ENCODE measurements around the gene RBM34.
"Not testable (repeated sequence)": the region's sequence is repeated elsewhere in the genome, so short reads cannot be mapped to it uniquely, and the experiment has no call there.

Gene RBM34

GRCh38 chr1:235160957-235161684 is at the start of gene RBM34:
Gene RBM34 (minus strand): TSS chr1:235161250. CDS start chr1:235161226, 24 bp downstream.
- DNase-seq (ENCODE audit: low spot score): peak; percentile 93

- DNase-seq (ENCODE audit: low spot score): peak; percentile 67
Measured at GRCh38 chr1:235207209-235207565, 46.1 kb upstream of the RBM34 start.

GRCh38 chr1:235206533-235207208 is 45.6 kb upstream of the RBM34 start:
- DNase-seq (ENCODE audit: low spot score): peak; percentile 55

GRCh38 chr1:235205687-235206086 is 44.6 kb upstream of the RBM34 start:
- DNase-seq (ENCODE audit: low spot score): no peak

- no peak for DNase-seq (ENCODE audit: low spot score)
Measured at GRCh38 chr1:235203428-235203827, 42.4 kb upstream of the RBM34 start.

GRCh38 chr1:235202447-235202846 is 41.4 kb upstream of the RBM34 start:
- not testable (repeated sequence) for DNase-seq (ENCODE audit: low spot score)

- DNase-seq (ENCODE audit: low spot score): no peak
Measured at GRCh38 chr1:235199441-235199840, 38.4 kb upstream of the RBM34 start.

- DNase-seq (ENCODE audit: low spot score): no peak
Measured at GRCh38 chr1:235190431-235190830, 29.4 kb upstream of the RBM34 start.

GRCh38 chr1:235187316-235187715 is 26.3 kb upstream of the RBM34 start:
- DNase-seq (ENCODE audit: low spot score): no peak

- no peak for DNase-seq (ENCODE audit: low spot score)
Measured at GRCh38 chr1:235181561-235182245, 20.7 kb upstream of the RBM34 start.

- DNase-seq (ENCODE audit: low spot score): no peak
Measured at GRCh38 chr1:235180916-235181460, 19.9 kb upstream of the RBM34 start.

GRCh38 chr1:235176486-235176885 is 15.4 kb upstream of the RBM34 start:
- no peak for DNase-seq (ENCODE audit: low spot score)

- DNase-seq (ENCODE audit: low spot score): no peak
Measured at GRCh38 chr1:235169986-235170385, 8.9 kb upstream of the RBM34 start.

GRCh38 chr1:235168375-235168774 is 7.3 kb upstream of the RBM34 start:
- no peak for DNase-seq (ENCODE audit: low spot score)

- DNase-seq (ENCODE audit: low spot score): no peak
Measured at GRCh38 chr1:235161685-235162327, 756 bp upstream of the RBM34 start.

GRCh38 chr1:235160383-235160956 is 580 bp downstream of the RBM34 start:
- DNase-seq (ENCODE audit: low spot score): no peak

GRCh38 chr1:235159930-235160329 is 1.1 kb downstream of the RBM34 start:
- DNase-seq (ENCODE audit: low spot score): not testable (repeated sequence)

- DNase-seq (ENCODE audit: low spot score): not testable (repeated sequence)
Measured at GRCh38 chr1:235159284-235159683, 1.8 kb downstream of the RBM34 start.

GRCh38 chr1:235158680-235159079 is 2.4 kb downstream of the RBM34 start:
- DNase-seq (ENCODE audit: low spot score): no peak

GRCh38 chr1:235157150-235157549 is 3.9 kb downstream of the RBM34 start:
- no peak for DNase-seq (ENCODE audit: low spot score)

GRCh38 chr1:235156740-235157139 is 4.3 kb downstream of the RBM34 start:
- DNase-seq (ENCODE audit: low spot score): no peak

GRCh38 chr1:235156265-235156664 is 4.8 kb downstream of the RBM34 start:
- DNase-seq (ENCODE audit: low spot score): no peak

Data from activated CD4-positive, alpha-beta T cell treated with anti-CD3 and anti-CD28 coated beads, Interleukin-2, Interleukin-4, amounts not matched to agents 100 ng/mL and 50 ng/mL, durations not matched to agents 16 hours and 8 hours (primary cell).